ENCODE data around the gene OLFML3.
"Not testable (repeated sequence)": the region's sequence is repeated elsewhere in the genome, so short reads cannot be mapped to it uniquely, and the experiment has no call there.

Gene OLFML3

DNA sequence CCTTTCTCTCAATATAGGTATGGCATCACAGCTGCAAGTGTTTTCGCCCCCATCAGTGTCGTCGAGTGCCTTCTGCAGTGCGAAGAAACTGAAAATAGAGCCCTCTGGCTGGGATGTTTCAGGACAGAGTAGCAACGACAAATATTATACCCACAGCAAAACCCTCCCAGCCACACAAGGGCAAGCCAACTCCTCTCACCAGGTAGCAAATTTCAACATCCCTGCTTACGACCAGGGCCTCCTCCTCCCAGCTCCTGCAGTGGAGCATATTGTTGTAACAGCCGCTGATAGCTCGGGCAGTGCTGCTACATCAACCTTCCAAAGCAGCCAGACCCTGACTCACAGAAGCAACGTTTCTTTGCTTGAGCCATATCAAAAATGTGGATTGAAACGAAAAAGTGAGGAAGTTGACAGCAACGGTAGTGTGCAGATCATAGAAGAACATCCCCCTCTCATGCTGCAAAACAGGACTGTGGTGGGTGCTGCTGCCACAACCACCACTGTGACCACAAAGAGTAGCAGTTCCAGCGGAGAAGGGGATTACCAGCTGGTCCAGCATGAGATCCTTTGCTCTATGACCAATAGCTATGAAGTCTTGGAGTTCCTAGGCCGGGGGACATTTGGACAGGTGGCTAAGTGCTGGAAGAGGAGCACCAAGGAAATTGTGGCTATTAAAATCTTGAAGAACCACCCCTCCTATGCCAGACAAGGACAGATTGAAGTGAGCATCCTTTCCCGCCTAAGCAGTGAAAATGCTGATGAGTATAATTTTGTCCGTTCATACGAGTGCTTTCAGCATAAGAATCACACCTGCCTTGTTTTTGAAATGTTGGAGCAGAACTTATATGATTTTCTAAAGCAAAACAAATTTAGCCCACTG is 38.7 kb upstream of the OLFML3 start:
- Histone ChIP-seq H3K27ac (ENCODE audit: low read depth, low read length) (no peak overlapping the region), H3K79me2 (ENCODE audit: control insufficient read depth, insufficient read depth, low read length, unreplicated experiment) (peaks cover 70% of the 10 kb centered on the region), H3K4me3 (ENCODE audit: low read depth, low read length) (no peak overlapping the region), H2AFZ (ENCODE audit: low read length, unreplicated experiment) (no peak overlapping the region), H3K36me3 (ENCODE audit: insufficient read depth, low read length) (peaks cover 27% of the 10 kb centered on the region), H3K27me3 (ENCODE audit: insufficient read depth, low read length) (no peaks in the 10 kb centered on the region), H3K4me1 (ENCODE audit: control insufficient read depth, insufficient read depth, low read length, unreplicated experiment) (peaks cover 13% of the 10 kb centered on the region)

DNA sequence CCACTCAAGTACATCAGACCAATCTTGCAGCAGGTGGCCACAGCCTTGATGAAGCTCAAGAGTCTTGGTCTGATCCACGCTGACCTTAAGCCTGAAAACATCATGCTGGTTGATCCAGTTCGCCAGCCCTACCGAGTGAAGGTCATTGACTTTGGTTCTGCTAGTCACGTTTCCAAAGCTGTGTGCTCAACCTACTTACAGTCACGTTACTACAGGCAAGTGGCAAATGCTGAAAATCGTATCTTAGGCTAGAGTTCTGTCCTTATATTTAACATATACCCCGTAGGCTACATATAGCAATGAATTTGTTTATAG is 38.1 kb upstream of the OLFML3 start:
- H3K79me2 ChIP-seq (ENCODE audit: control insufficient read depth, insufficient read depth, low read length, unreplicated experiment) = peaks cover 71% of the 10 kb centered on the region
- peaks cover 27% of the 10 kb centered on the region for H3K36me3 ChIP-seq (ENCODE audit: insufficient read depth, low read length)
- H3K4me3 ChIP-seq (ENCODE audit: low read depth, low read length) = no peak overlapping the region
- peaks cover 13% of the 10 kb centered on the region for H3K4me1 ChIP-seq (ENCODE audit: control insufficient read depth, insufficient read depth, low read length, unreplicated experiment)
- no peak overlapping the region for H2AFZ ChIP-seq (ENCODE audit: low read length, unreplicated experiment)
- no peak overlapping the region for H3K27ac ChIP-seq (ENCODE audit: low read depth, low read length)
- H3K27me3 ChIP-seq (ENCODE audit: insufficient read depth, low read length) = no peaks in the 10 kb centered on the region

DNA sequence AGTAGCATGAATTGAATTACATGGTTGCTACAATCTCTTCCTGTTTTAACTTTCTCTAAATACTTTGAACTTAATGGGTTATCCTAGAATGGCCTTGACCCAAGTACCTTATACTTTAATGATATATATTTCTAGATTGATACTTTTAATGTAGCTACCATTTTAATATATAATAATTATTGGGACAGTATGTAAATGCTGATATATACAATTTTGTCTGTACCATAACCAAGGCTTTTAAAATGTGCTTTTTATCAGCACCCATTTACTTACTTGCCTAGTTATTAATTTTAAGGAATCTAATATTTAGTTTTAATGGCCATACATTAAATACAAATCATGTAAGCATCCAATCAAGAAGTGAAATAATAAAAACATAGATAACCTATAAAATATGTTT is 36.7 kb upstream of the OLFML3 start:
- Histone ChIP-seq H3K4me1 (ENCODE audit: control insufficient read depth, insufficient read depth, low read length, unreplicated experiment) (peaks cover 11% of the 10 kb centered on the region), H2AFZ (ENCODE audit: low read length, unreplicated experiment) (no peak overlapping the region), H3K27me3 (ENCODE audit: insufficient read depth, low read length) (no peaks in the 10 kb centered on the region), H3K4me3 (ENCODE audit: low read depth, low read length) (no peak overlapping the region), H3K27ac (ENCODE audit: low read depth, low read length) (no peak overlapping the region), H3K36me3 (ENCODE audit: insufficient read depth, low read length) (peaks cover 27% of the 10 kb centered on the region), H3K79me2 (ENCODE audit: control insufficient read depth, insufficient read depth, low read length, unreplicated experiment) (peaks cover 71% of the 10 kb centered on the region)

DNA sequence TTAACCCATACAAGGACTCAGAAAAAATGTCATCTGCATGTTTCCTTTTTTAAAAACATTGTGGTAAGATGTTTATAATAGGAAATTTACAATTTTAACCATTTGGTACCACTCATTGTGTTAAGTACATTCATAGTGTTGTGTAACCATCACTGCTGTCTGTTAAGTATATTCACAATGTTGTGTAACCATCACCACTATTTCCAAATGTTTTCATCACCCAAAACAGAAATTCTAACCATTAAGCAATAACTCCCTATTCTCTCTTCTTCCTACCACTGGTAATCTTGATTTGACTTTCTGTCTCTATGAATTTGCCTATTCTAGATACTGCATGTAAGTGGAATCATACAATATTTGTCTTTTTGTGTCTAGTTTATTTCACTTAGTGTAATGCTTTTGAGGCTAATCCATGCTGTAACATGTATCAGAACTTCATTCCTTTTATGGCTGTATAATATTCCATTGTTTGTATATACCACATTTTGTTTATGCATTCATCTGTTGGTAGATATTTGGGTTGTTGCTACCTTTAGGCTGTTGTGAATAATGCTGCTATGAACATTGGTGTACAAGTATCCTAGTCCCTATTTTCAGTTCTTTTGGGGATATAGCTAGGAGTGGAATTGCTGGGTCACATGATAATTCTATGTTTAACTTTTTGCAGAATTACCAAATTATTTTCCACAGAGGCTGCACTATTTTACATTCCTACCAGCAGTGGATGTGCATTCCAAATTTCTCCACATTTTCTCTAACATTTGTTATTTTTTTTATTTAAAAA is 36.1 kb upstream of the OLFML3 start:
- H3K27me3 ChIP-seq (ENCODE audit: insufficient read depth, low read length) = no peaks in the 10 kb centered on the region
- peaks cover 27% of the 10 kb centered on the region for H3K36me3 ChIP-seq (ENCODE audit: insufficient read depth, low read length)
- peaks cover 16% of the 10 kb centered on the region for H3K4me1 ChIP-seq (ENCODE audit: control insufficient read depth, insufficient read depth, low read length, unreplicated experiment)
- H3K27ac ChIP-seq (ENCODE audit: low read depth, low read length) = no peak overlapping the region
- H3K4me3 ChIP-seq (ENCODE audit: low read depth, low read length) = no peak overlapping the region
- H2AFZ ChIP-seq (ENCODE audit: low read length, unreplicated experiment) = no peak overlapping the region
- H3K79me2 ChIP-seq (ENCODE audit: control insufficient read depth, insufficient read depth, low read length, unreplicated experiment) = peaks cover 67% of the 10 kb centered on the region

DNA sequence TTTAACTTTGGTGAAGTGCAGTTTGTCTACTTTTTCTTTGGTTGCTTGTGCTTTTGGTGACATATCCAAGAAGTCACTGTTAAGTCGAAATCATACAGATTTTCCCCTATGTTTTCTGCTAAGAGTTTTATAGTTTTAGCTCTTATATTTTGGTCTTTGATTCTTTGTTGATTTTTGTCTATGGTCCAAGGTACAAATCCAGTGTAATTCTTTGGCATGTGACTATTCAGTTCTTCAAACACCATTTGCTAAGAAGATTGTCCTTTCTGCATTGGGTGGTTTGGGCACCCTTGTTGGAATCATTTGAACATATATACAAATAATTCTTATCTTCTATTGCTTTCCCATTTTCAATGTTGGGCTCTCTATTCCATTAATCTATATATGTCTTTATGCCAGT is 33.9 kb upstream of the OLFML3 start:
- peaks cover 25% of the 10 kb centered on the region for H3K36me3 ChIP-seq (ENCODE audit: insufficient read depth, low read length)

DNA sequence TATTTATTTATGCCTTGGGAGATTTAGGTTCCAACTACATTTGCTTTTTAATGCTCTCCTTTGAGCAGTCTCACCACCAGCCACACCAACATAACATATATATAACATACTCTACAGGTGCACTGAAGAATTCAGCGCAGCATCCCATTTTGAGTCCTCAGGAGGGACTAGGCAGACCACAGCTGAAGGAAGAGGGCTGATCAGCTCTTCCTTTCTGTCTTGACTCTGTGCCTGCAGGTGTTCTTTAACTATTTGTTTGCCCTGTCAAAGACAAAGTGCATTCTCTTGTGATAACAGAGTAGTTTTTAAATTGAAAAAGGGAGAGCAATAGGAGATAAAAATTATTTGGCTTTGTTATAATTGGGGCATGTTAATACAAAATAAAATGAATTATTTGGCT is 33.2 kb upstream of the OLFML3 start:
- peaks cover 17% of the 10 kb centered on the region for H3K36me3 ChIP-seq (ENCODE audit: insufficient read depth, low read length)
- no peaks in the 10 kb centered on the region for H3K27me3 ChIP-seq (ENCODE audit: insufficient read depth, low read length)
- peaks cover 65% of the 10 kb centered on the region for H3K79me2 ChIP-seq (ENCODE audit: control insufficient read depth, insufficient read depth, low read length, unreplicated experiment)
- peaks cover 18% of the 10 kb centered on the region for H3K4me1 ChIP-seq (ENCODE audit: control insufficient read depth, insufficient read depth, low read length, unreplicated experiment)
- H3K4me3 ChIP-seq (ENCODE audit: low read depth, low read length) = no peak overlapping the region
- no peak overlapping the region for H3K27ac ChIP-seq (ENCODE audit: low read depth, low read length)
- H2AFZ ChIP-seq (ENCODE audit: low read length, unreplicated experiment) = no peak overlapping the region

More for the DNA sequence above, 33.9 kb upstream of the OLFML3 start:
- peaks cover 66% of the 10 kb centered on the region for H3K79me2 ChIP-seq (ENCODE audit: control insufficient read depth, insufficient read depth, low read length, unreplicated experiment)
- no peak overlapping the region for H3K27ac ChIP-seq (ENCODE audit: low read depth, low read length)
- H3K4me1 ChIP-seq (ENCODE audit: control insufficient read depth, insufficient read depth, low read length, unreplicated experiment) = peaks cover 18% of the 10 kb centered on the region
- H3K27me3 ChIP-seq (ENCODE audit: insufficient read depth, low read length) = no peaks in the 10 kb centered on the region
- no peak overlapping the region for H2AFZ ChIP-seq (ENCODE audit: low read length, unreplicated experiment)
- no peak overlapping the region for H3K4me3 ChIP-seq (ENCODE audit: low read depth, low read length)

DNA sequence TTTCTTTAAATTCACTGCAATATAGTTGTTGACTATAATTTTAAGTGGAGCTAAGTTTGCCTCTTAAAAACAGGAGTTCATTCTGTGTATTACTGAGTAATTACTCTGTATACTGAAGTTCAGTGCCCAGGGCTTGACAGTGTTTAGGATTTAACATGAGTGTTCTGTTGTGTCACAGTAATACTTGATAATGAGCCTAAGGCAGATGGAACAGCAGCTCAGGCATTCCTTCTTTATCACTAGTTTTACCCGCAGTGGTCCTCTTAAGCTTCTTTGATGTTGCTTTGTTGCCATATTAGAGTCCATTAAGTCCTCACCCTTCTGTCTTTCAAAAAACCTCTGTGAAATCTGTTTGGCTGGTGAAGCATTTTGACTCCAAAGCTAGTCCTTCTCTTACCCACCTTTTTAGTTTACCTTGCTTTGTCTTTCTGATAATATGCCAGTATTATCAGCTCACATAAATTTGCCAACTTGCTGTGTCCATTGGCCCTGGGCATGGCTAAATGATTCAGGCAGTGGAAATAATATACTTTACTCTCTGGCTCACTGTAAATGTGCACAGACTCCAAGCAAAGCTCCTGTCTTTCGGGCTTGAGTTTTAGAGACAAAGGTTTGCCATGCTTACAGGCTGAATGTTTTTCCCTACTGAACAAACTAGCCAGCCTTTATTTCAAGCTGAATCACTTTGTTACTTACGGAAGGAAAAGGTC is 32.4 kb upstream of the OLFML3 start:
- Histone ChIP-seq H3K27me3 (ENCODE audit: insufficient read depth, low read length) (no peaks in the 10 kb centered on the region), H3K4me3 (ENCODE audit: low read depth, low read length) (no peak overlapping the region), H2AFZ (ENCODE audit: low read length, unreplicated experiment) (no peak overlapping the region), H3K4me1 (ENCODE audit: control insufficient read depth, insufficient read depth, low read length, unreplicated experiment) (peaks cover 18% of the 10 kb centered on the region), H3K27ac (ENCODE audit: low read depth, low read length) (no peak overlapping the region), H3K79me2 (ENCODE audit: control insufficient read depth, insufficient read depth, low read length, unreplicated experiment) (peaks cover 65% of the 10 kb centered on the region), H3K36me3 (ENCODE audit: insufficient read depth, low read length) (peaks cover 14% of the 10 kb centered on the region)

DNA sequence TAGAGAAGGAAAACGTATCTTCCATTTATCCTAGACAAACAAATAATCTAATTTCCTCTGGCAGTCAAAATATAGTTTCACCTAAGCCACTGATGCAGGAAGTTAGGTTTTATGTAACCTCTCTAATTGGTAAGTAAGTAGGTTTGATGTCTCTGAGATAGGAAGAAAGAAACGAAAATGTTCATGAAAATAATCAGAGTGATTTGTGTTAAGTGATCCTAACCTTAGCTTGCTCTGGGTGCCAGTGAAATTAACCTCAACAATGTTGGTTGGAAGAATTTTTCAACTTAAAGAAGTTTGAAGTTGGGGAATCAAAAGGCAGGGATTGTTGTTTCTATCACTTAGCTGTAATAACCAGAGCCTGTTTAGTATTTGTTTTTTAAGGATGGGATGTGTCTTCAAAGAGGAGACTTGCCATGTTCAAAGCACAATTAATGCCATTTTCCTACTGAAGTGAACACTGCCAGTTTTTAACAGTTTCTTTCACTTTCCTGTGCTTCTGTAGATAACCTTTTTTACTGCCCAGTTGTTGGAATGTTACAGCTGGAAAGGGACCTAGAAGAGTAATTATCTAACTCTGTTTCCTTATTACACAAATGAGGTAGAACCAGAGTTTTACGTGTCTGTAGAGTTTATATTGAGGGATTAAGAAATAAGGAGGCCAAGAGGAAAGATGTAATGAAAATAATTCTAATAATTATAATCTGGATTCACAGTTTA is 31.7 kb upstream of the OLFML3 start:
- Histone ChIP-seq H3K4me1 (ENCODE audit: control insufficient read depth, insufficient read depth, low read length, unreplicated experiment) (peaks cover 18% of the 10 kb centered on the region), H3K36me3 (ENCODE audit: insufficient read depth, low read length) (peaks cover 11% of the 10 kb centered on the region), H3K27me3 (ENCODE audit: insufficient read depth, low read length) (no peaks in the 10 kb centered on the region), H3K79me2 (ENCODE audit: control insufficient read depth, insufficient read depth, low read length, unreplicated experiment) (peaks cover 69% of the 10 kb centered on the region), H3K4me3 (ENCODE audit: low read depth, low read length) (no peak overlapping the region), H2AFZ (ENCODE audit: low read length, unreplicated experiment) (no peak overlapping the region), H3K27ac (ENCODE audit: low read depth, low read length) (no peak overlapping the region)

DNA sequence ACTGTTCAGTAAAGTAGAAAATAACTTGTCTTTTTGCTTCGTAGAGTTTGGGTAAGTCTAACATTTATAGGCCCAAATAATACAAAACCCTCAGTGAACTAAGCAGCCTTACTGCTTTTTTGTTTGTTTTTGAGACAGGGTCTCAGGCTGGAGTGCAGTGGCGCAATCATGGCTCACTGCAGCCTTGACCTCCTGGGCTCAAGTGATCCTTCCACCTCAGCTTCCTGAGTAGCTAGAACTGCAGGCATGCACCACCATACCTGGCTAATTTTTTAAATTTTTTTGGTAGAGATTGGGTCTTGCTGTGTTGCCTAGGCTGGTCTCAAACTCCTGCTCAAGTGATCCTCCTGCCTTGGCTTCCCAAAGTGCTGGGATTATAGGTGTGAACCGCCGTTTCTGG is 31.1 kb upstream of the OLFML3 start:
- peaks cover 18% of the 10 kb centered on the region for H3K4me1 ChIP-seq (ENCODE audit: control insufficient read depth, insufficient read depth, low read length, unreplicated experiment)
- not testable (repeated sequence) for H3K27ac ChIP-seq (ENCODE audit: low read depth, low read length); H3K36me3 ChIP-seq (ENCODE audit: insufficient read depth, low read length); H3K4me3 ChIP-seq (ENCODE audit: low read depth, low read length); H3K27me3 ChIP-seq (ENCODE audit: insufficient read depth, low read length); H2AFZ ChIP-seq (ENCODE audit: low read length, unreplicated experiment)
- H3K79me2 ChIP-seq (ENCODE audit: control insufficient read depth, insufficient read depth, low read length, unreplicated experiment) = peaks cover 68% of the 10 kb centered on the region

DNA sequence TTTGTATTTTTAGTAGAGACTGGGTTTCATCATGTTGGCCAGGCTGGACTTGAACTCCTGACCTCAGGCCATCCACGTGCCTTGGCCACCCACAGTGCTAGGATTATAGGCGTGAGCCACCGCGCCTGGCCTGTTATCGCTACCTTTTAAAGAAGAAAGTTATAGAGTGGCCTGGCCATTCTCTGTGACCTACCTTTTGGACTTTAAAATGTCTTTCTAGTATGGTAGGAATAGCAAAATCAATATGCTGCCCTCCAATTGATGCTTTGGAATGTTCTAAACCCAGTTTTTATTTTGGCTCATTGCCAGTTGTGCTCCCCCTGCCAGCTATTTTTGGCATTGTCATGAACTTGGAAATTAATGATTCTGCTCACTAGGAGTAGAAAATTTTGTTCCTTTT is 30.3 kb upstream of the OLFML3 start:
- H3K36me3 ChIP-seq (ENCODE audit: insufficient read depth, low read length) = no peaks in the 10 kb centered on the region; the same call in 1 of the 2 replicates
- no peak overlapping the region for H2AFZ ChIP-seq (ENCODE audit: low read length, unreplicated experiment)
- H3K4me1 ChIP-seq (ENCODE audit: control insufficient read depth, insufficient read depth, low read length, unreplicated experiment) = peaks cover 18% of the 10 kb centered on the region
- peaks cover 64% of the 10 kb centered on the region for H3K79me2 ChIP-seq (ENCODE audit: control insufficient read depth, insufficient read depth, low read length, unreplicated experiment)
- H3K27ac ChIP-seq (ENCODE audit: low read depth, low read length) = no peak overlapping the region
- no peak overlapping the region for H3K4me3 ChIP-seq (ENCODE audit: low read depth, low read length)
- H3K27me3 ChIP-seq (ENCODE audit: insufficient read depth, low read length) = no peaks in the 10 kb centered on the region

All from ACC112 (cell line).